Endothelial cell (in vitro differentiated cells): Measurements from ENCODE around the gene HSD17B12. TPM values are rescaled to one million over a fixed set of nuclear protein-coding genes. Genes with fewer than 3 reads are reported as not detected.
"Not testable (repeated sequence)": the region's sequence is repeated elsewhere in the genome, so short reads cannot be mapped to it uniquely, and the experiment has no call there.

ENCODE experiments used
- DNase-seq: peaks from one replicate; pipeline ENCODE4 v3.0.0; 2021; ENCODE audit warnings: low spot score
- H3K27ac Mint-ChIP-seq: one replicate; pipeline ENCODE4 v1.8.0; 2021; ENCODE audit warnings: mixed read lengths, inconsistent platforms; ENCODE audit not compliant: unreplicated experiment
- H3K27me3 Mint-ChIP-seq: one replicate; pipeline ENCODE4 v1.8.0; 2021; ENCODE audit warnings: mild to moderate bottlenecking, moderate library complexity, mixed read lengths, inconsistent platforms; ENCODE audit not compliant: unreplicated experiment
- H3K36me3 Mint-ChIP-seq: one replicate; pipeline ENCODE4 v1.8.0; 2021; ENCODE audit warnings: mild to moderate bottlenecking, low read depth, mixed read lengths, inconsistent platforms; ENCODE audit not compliant: unreplicated experiment
- H3K4me1 Mint-ChIP-seq: one replicate; pipeline ENCODE4 v1.8.0; 2021; ENCODE audit warnings: mild to moderate bottlenecking, mixed read lengths, inconsistent platforms; ENCODE audit not compliant: unreplicated experiment
- H3K4me3 Mint-ChIP-seq: one replicate; pipeline ENCODE4 v1.8.0; 2021; ENCODE audit warnings: mild to moderate bottlenecking, mixed read lengths, inconsistent platforms; ENCODE audit not compliant: unreplicated experiment
- H3K9me3 Mint-ChIP-seq: one replicate; pipeline ENCODE4 v1.8.0; 2021; ENCODE audit warnings: mixed read lengths, inconsistent platforms; ENCODE audit not compliant: unreplicated experiment
- CTCF ChIP-seq: fragments of 200-600 bp; sonication (generic); IDR thresholded peaks from one replicate; pipeline ENCODE4 v1.5.0; 2021; ENCODE audit warnings: antibody characterized with exemption; ENCODE audit not compliant: unreplicated experiment
- total RNA-seq: library from RNA; stranded (reverse); fragmentation: NEBNext Ultra II Directional; extraction: Animal tissue kit (Norgen Biotek cat#: 25700); gene quantifications from one replicate; pipeline ENCODE4 v1.2.1, GENCODE V29; 2021; ENCODE audit not compliant: unreplicated experiment

Gene HSD17B12
- total RNA-seq, 1 donor from 2014 or later, result 110 TPM

- no peak for TF ChIP-seq CTCF
- Mint-ChIP-seq H3K9me3 (no peaks in the 10 kb centered on the region), H3K27me3 (peaks cover 2% of the 10 kb centered on the region), H3K4me1 (peaks cover 8% of the 10 kb centered on the region), H3K36me3 (no peaks in the 10 kb centered on the region), H3K27ac (no peak overlapping the region), H3K4me3 (no peak overlapping the region)
- DNase-seq, result no peak
These were observed 31.0 kb upstream of the HSD17B12 start for GRCh38 chr11:43649501-43649900.

GRCh38 chr11:43649921-43650320, 30.6 kb upstream of the HSD17B12 start:
- no peak for DNase-seq
- no peak overlapping the region for H3K27ac Mint-ChIP-seq
- H3K36me3 Mint-ChIP-seq, result no peaks in the 10 kb centered on the region
- peaks cover 4% of the 10 kb centered on the region for H3K4me1 Mint-ChIP-seq
- no peak overlapping the region for H3K4me3 Mint-ChIP-seq
- H3K9me3 Mint-ChIP-seq, result no peaks in the 10 kb centered on the region
- no peaks in the 10 kb centered on the region for H3K27me3 Mint-ChIP-seq
- no peak for TF ChIP-seq CTCF

- not testable (repeated sequence) for H3K27ac Mint-ChIP-seq, H3K27me3 Mint-ChIP-seq, H3K4me3 Mint-ChIP-seq, H3K36me3 Mint-ChIP-seq, H3K4me1 Mint-ChIP-seq, H3K9me3 Mint-ChIP-seq, DNase-seq
These were observed 17.5 kb upstream of the HSD17B12 start for GRCh38 chr11:43663018-43663417.

GRCh38 chr11:43664295-43664694, 16.2 kb upstream of the HSD17B12 start:
- Mint-ChIP-seq H3K27me3 (no peaks in the 10 kb centered on the region), H3K9me3 (no peaks in the 10 kb centered on the region), H3K4me3 (no peak overlapping the region), H3K4me1 (no peaks in the 10 kb centered on the region), H3K36me3 (peaks cover 9% of the 10 kb centered on the region), H3K27ac (no peak overlapping the region)
- DNase-seq, result no peak
- TF ChIP-seq CTCF, result no peak

- not testable (repeated sequence) for H3K9me3 Mint-ChIP-seq, H3K4me1 Mint-ChIP-seq, DNase-seq, H3K27me3 Mint-ChIP-seq, H3K36me3 Mint-ChIP-seq, H3K27ac Mint-ChIP-seq, H3K4me3 Mint-ChIP-seq
These were observed 9.3 kb upstream of the HSD17B12 start for GRCh38 chr11:43671284-43671683.

GRCh38 chr11:43674560-43674959, 6.0 kb upstream of the HSD17B12 start:
- Mint-ChIP-seq H3K27ac (no peak overlapping the region), H3K4me1 (no peaks in the 10 kb centered on the region), H3K36me3 (no peaks in the 10 kb centered on the region), H3K27me3 (peaks cover 4% of the 10 kb centered on the region), H3K9me3 (peaks cover 3% of the 10 kb centered on the region), H3K4me3 (no peak overlapping the region)
- TF ChIP-seq CTCF, result no peak
- no peak for DNase-seq
